HG03196 (cell line): ENCODE results near the gene JADE3.
"Not testable (repeated sequence)": the region's sequence is repeated elsewhere in the genome, so short reads cannot be mapped to it uniquely, and the experiment has no call there.

ENCODE experiments used
- ATAC-seq: cut with Tn5 transposase; IDR thresholded peaks from one replicate; pipeline ENCODE4 v1.9.1; 2021; ENCODE audit not compliant: unreplicated experiment

The JADE3 gene

GRCh38 chrX:46929439-46930261 lies 17.4 kb downstream of the JADE3 start:
- ATAC-seq: no peak

DNA sequence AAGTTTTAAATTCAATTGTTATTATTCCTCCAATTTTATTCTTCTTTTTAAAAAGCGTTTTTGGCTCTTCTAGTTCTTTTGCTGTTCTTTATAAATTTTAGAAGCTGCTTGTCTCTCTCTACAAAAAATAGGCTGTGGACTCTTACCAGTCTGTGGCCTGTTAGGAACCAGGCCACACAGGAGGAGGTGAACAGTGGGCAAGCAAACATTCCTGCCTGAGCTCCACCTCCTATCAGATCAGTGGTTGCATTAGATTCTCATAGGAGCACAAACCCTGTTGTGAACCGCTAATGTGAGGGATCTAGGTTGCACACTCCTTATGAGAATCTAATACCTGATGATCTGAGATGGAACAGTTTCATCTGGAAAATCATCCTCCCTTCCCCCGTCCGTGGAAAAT lies 23.1 kb downstream of the JADE3 start:
- ATAC-seq: no peak

DNA sequence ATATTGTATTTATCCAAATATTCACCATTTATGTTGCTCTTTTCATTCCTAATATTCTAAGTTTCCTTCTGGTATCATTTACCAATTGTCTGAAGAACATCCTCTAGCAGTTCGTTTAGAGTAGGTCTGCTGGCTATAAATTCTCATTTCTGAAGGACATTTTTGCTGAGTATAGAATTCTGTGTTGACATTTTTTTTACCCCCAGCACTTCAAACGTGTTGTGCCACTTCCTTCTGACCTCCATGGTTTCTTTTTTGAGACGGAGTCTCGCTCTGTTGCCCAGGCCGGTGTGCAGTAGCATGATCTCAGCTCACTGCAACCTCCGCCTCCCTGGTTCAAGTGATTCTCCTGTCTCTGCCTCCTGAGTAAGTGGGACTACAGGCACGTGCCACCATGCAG lies 26.4 kb downstream of the JADE3 start:
- ATAC-seq: no peak

DNA sequence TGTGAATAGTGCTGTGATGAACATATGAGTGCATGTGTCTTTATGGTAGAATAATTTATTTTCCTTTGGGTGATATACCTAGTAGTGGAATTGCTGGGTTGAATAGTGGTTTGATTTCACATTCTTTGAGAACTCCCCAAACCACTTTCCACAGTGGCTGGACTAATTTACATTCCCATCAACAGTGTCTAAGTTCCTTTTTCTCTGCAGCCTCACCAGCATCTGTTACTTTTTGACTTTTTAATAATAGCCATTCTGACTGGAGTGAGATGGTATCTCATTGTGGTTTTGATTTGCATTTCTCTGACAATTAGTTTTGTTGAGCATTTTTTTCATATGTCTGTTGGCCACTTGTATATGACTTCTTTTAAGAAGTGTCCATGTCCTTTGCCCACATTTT lies 29.1 kb downstream of the JADE3 start:
- no peak for ATAC-seq

GRCh38 chrX:46953137-46953527 lies 40.9 kb downstream of the JADE3 start:
- ATAC-seq: no peak

GRCh38 chrX:46953597-46953996 lies 41.4 kb downstream of the JADE3 start:
- ATAC-seq: no peak

- ATAC-seq: no peak
These were observed 42.5 kb downstream of the JADE3 start for GRCh38 chrX:46954716-46955115.

DNA sequence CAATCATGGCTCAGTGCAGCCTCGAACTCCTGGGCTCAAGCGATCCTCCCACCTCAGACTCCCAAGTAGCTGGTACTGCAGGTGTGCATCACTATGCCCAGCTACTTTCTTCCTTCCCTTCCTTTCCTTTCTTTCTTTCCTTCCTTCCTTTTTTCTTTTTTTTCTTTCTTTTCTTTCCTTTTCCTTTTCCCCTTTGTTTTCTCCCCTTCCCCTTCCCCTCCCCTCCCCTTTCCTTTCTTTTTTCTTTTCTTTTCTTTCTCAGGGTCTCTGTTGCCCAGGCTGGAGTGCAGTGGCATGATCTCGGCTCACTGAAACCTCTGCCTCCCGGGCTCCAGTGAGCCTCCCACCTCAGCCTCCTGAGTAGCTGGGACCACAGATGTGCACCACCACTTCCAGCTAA lies 44.4 kb downstream of the JADE3 start:
- not testable (repeated sequence) for ATAC-seq

- no peak for ATAC-seq
These were observed 45.1 kb downstream of the JADE3 start for GRCh38 chrX:46957297-46957696.

DNA sequence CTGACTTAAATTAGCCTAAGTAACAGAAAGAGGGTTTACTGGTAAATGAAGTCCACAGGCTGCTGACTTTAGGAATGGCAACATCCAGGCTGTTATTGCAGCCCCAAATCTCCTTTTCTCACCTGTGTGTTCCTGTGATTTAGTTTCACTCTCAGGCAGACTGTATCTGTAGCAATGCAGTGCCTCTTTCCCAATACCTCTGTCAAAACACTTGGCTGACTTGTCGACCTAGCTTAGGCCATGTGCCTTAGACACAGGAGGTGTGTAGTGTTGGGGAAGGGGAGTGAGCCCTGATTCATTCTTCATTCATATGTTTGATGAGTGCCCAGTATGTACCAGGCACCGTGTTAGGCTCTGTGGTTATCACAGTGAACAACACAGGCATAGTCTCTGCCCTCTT lies 46.9 kb downstream of the JADE3 start:
- ATAC-seq: no peak

- ATAC-seq: no peak
These were observed 47.9 kb downstream of the JADE3 start for GRCh38 chrX:46959985-46960700.

GRCh38 chrX:46961097-46961496 lies 48.9 kb downstream of the JADE3 start:
- no peak for ATAC-seq

- ATAC-seq: no peak
These were observed 49.5 kb downstream of the JADE3 start for GRCh38 chrX:46961574-46962283.

- no peak for ATAC-seq
These were observed 53.0 kb downstream of the JADE3 start for GRCh38 chrX:46965125-46965758.

DNA sequence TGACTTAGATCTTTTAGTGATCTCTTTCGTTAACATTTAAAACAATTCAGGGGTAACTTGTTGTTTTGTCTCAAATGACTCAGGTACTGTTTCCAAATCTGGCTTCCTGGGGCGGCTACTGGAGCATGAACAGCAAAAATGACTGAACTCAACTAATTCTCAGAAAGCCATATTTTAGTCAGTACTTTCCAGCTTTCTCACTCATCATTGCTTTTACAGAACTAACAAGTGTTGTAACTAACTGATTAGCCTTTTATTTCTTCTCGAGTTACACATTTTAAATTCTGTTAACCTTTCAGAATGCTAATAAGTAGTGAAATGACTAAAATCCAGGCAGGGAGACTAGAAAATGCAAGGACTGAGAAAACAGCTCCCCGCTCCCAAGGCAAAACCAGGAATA lies 55.3 kb downstream of the JADE3 start:
- peak; percentile 63 for ATAC-seq

- ATAC-seq: not testable (repeated sequence)
These were observed 64.8 kb downstream of the JADE3 start for GRCh38 chrX:46977046-46977445.

GRCh38 chrX:46978341-46979291 lies 66.4 kb downstream of the JADE3 start:
- ATAC-seq: no peak

GRCh38 chrX:46984705-46985104 lies 72.5 kb downstream of the JADE3 start:
- ATAC-seq: no peak

DNA sequence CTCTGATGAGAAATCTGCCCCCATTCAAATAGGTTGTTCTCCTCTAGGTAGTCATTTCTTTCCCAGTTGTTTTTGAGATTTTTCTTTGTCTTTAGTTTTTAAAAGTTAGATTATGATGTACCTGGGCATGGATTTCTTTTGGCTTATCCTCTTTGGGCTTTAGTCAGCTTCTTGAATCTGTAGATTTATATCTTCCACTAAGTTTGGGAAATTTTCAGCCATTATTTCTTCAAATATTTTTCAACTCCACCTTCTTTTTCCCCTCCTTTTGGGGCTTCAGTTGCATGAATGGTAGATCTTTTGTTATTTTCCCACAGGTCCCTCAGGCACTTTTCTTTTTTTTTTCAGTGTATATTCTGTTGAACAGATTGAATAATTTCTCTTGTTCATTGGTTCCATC lies 77.3 kb downstream of the JADE3 start:
- ATAC-seq: no peak

- ATAC-seq: no peak
These were observed 79.4 kb downstream of the JADE3 start for GRCh38 chrX:46991664-46992063.
